ENCODE measurements around the gene EVX2. TPM values are rescaled to one million over a fixed set of nuclear protein-coding genes. Genes with fewer than 3 reads are reported as not detected.

Gene EVX2
- total RNA-seq, 4 donors from 2014 or later = not detected

- Histone ChIP-seq H3K4me3 (peak overlapping the region; percentile 24 to 60 (median 37)), H3K4me1 (peaks cover 0 to 33% (median 2%) of the 10 kb centered on the region in 4 donors), H3K9me3 (no peaks in the 10 kb centered on the region), H3K36me3 (no peaks in the 10 kb centered on the region), H3K27me3 (peaks cover 0 to 93% of the 10 kb centered on the region in 2 donors), H3K27ac (no peak overlapping the region)
- peak; percentile 44 to 82 (median 77) for DNase-seq
- TF ChIP-seq CTCF (IDR thresholded peaks at IDR 0.05) (peak; percentile 22 to 88 (median 75)), POLR2A (IDR thresholded peaks at IDR 0.05) (no peak)
Measured at GRCh38 chr2:176096986-176097819, 13.4 kb upstream of the EVX2 start.

- no peak for DNase-seq
- Histone ChIP-seq H3K27me3 (peaks cover 0 to 97% of the 10 kb centered on the region in 2 donors), H3K4me1 (peaks cover 0 to 33% (median 2%) of the 10 kb centered on the region in 4 donors), H3K4me3 (peak overlapping the region in 2 of 4 donors; percentile 42 to 60), H3K27ac (no peak overlapping the region), H3K9me3 (no peaks in the 10 kb centered on the region), H3K36me3 (no peaks in the 10 kb centered on the region)
- no peak for TF ChIP-seq POLR2A (IDR thresholded peaks at IDR 0.05)
- no peak for TF ChIP-seq CTCF (IDR thresholded peaks at IDR 0.05)
Measured at GRCh38 chr2:176096243-176096985, 12.7 kb upstream of the EVX2 start.

GRCh38 chr2:176095421-176095820 is 11.7 kb upstream of the EVX2 start:
- Histone ChIP-seq H3K9me3 (no peaks in the 10 kb centered on the region), H3K36me3 (no peaks in the 10 kb centered on the region), H3K4me3 (no peak overlapping the region), H3K27ac (no peak overlapping the region), H3K4me1 (peaks cover 0 to 33% (median 2%) of the 10 kb centered on the region in 4 donors), H3K27me3 (peaks cover 0 to 96% of the 10 kb centered on the region in 2 donors)
- TF ChIP-seq POLR2A (IDR thresholded peaks at IDR 0.05) (no peak), CTCF (IDR thresholded peaks at IDR 0.05) (no peak)
- DNase-seq = no peak

- no peaks in the 10 kb centered on the region for H3K36me3 ChIP-seq
- no peak for TF ChIP-seq CTCF (IDR thresholded peaks at IDR 0.05)
- TF ChIP-seq POLR2A (IDR thresholded peaks at IDR 0.05) = no peak
- H3K4me3 ChIP-seq = no peak overlapping the region
- DNase-seq = no peak
- no peak overlapping the region for H3K27ac ChIP-seq
- peaks cover 0 to 93% of the 10 kb centered on the region in 2 donors for H3K27me3 ChIP-seq
- no peaks in the 10 kb centered on the region for H3K9me3 ChIP-seq
- H3K4me1 ChIP-seq = peaks cover 0 to 33% (median 2%) of the 10 kb centered on the region in 4 donors
Measured at GRCh38 chr2:176094349-176094748, 10.6 kb upstream of the EVX2 start.

- Histone ChIP-seq H3K4me3 (no peak overlapping the region), H3K27ac (no peak overlapping the region), H3K4me1 (peaks cover 0 to 33% (median 2%) of the 10 kb centered on the region in 4 donors), H3K36me3 (no peaks in the 10 kb centered on the region), H3K27me3 (peaks cover 0 to 88% of the 10 kb centered on the region in 2 donors), H3K9me3 (no peaks in the 10 kb centered on the region)
- TF ChIP-seq POLR2A (IDR thresholded peaks at IDR 0.05) (no peak), CTCF (IDR thresholded peaks at IDR 0.05) (no peak)
- DNase-seq = no peak
Measured at GRCh38 chr2:176093898-176094249, 10.1 kb upstream of the EVX2 start.

All from Peyer's patch (tissue), 4 donors.